Natural killer cell (primary cell): ENCODE measurements around the gene EDC4. TPM values are rescaled to one million over a fixed set of nuclear protein-coding genes. Genes with fewer than 3 reads are reported as not detected.

Experiments
- ATAC-seq, 3 donors: fragments of 150-1000 bp in 2 of 3; fragments of 200-7000 bp in 1 of 3; cut with Tn5 transposase; 1 replicate in 1 of 3; 2 replicates in 2 of 3; pipeline ENCODE4 v1.10.0; 2021; ENCODE audit warnings: mild to moderate bottlenecking in 2 of 3, moderate library complexity in 2 of 3
- DNase-seq, 2 donors: peaks; one replicate each; pipeline versions ENCODE4 v3.0.0 to v3.0.0-alpha.2; 2013 to 2021; ENCODE audit warnings: mixed read lengths in 1 of 2
- H3K27ac ChIP-seq: one replicate; pipeline ENCODE4 v1.5.1; 2013; ENCODE audit warnings: mild to moderate bottlenecking, low read length
- H3K27me3 ChIP-seq: one replicate; pipeline ENCODE4 v1.6.1; 2013; ENCODE audit warnings: low read length; ENCODE audit not compliant: control insufficient read depth, insufficient read depth
- H3K36me3 ChIP-seq: one replicate; pipeline ENCODE4 v1.6.1; 2013; ENCODE audit warnings: low read length; ENCODE audit not compliant: control insufficient read depth, insufficient read depth
- H3K4me1 ChIP-seq: one replicate; pipeline ENCODE4 v1.6.1; 2013; ENCODE audit warnings: low read length; ENCODE audit not compliant: control insufficient read depth, insufficient read depth
- H3K4me3 ChIP-seq: one replicate; pipeline ENCODE4 v1.5.1; 2013; ENCODE audit warnings: low read length
- H3K9me3 ChIP-seq: one replicate; pipeline ENCODE4 v1.6.1; 2013; ENCODE audit warnings: low read length; ENCODE audit not compliant: control insufficient read depth, insufficient read depth
- H3K27ac Mint-ChIP-seq, 2 donors: one replicate each; pipeline ENCODE4 v1.8.0; 2022; ENCODE audit warnings: mild to moderate bottlenecking in 2 of 2, mixed read lengths in 2 of 2, moderate library complexity in 1 of 2
- H3K27me3 Mint-ChIP-seq, 2 donors: one replicate each; pipeline ENCODE4 v1.8.0; 2022; ENCODE audit warnings: low read depth in 2 of 2, mixed read lengths in 2 of 2
- H3K36me3 Mint-ChIP-seq: one replicate; pipeline ENCODE4 v1.8.0; 2022; ENCODE audit warnings: mixed read lengths
- H3K4me1 Mint-ChIP-seq, 2 donors: one replicate each; pipeline ENCODE4 v1.8.0; 2022; ENCODE audit warnings: mixed read lengths in 2 of 2
- H3K4me3 Mint-ChIP-seq: one replicate; pipeline ENCODE4 v1.8.0; 2022; ENCODE audit warnings: mild to moderate bottlenecking, moderate library complexity, mixed read lengths
- H3K9me3 Mint-ChIP-seq, 2 donors: one replicate each; pipeline ENCODE4 v1.8.0; 2022; ENCODE audit warnings: mixed read lengths in 2 of 2
- CTCF ChIP-seq: fragments of 200-600 bp; IDR thresholded peaks from one replicate; pipeline ENCODE4 v1.8.0; 2022; ENCODE audit warnings: antibody characterized with exemption
- WGBS: methylation state at CpG from one replicate; pipeline ENCODE4 v1.1.7; 2013; ENCODE audit warnings: missing lambda C conversion rate; ENCODE audit not compliant: insufficient coverage; 5-methylcytosine and 5-hydroxymethylcytosine counted together
- intact Hi-C: fragments of 100-400 bp; cut with micrococcal nuclease; formaldehyde crosslinking; loops from one replicate; pipeline ENCODE4 v1.14.2; 2022
- total RNA-seq, 4 donors: library from RNA; stranded (reverse); fragments of 120-200 nt in 1 of 4; gene quantifications; one replicate each; pipeline versions ENCODE4 v1.2.3 to v1.2.4, GENCODE V29; 2013 to 2022

Gene EDC4
- total RNA-seq, 3 donors from 2014 or later (not counting 1 experiment from before 2014, with no cell fraction given) = 91.9 to 111 (median 105) TPM

GRCh38 chr16:67857547-67858233 lies 15.2 kb upstream of the EDC4 start:
- H3K9me3 ChIP-seq = no peaks in the 10 kb centered on the region
- H3K36me3 ChIP-seq = peaks cover 2% of the 10 kb centered on the region
- Mint-ChIP-seq H3K27ac (peak overlapping the region; percentile 79 to 85), H3K9me3 (no peaks in the 10 kb centered on the region), H3K27me3 (no peaks in the 10 kb centered on the region), H3K4me1 (peaks cover 37 to 42% of the 10 kb centered on the region in 2 donors), H3K36me3 (no peaks in the 10 kb centered on the region), H3K4me3 (no peak overlapping the region)
- peaks cover 22% of the 10 kb centered on the region for H3K4me1 ChIP-seq
- H3K27ac ChIP-seq = peak overlapping the region; percentile 44
- ATAC-seq (peak; percentile 69 to 79 (median 77)), DNase-seq (peak in 1 of 2 donors; percentile 58)
- no peak overlapping the region for H3K4me3 ChIP-seq
- TF ChIP-seq CTCF = no peak
- intact Hi-C loops = no loop called here
- WGBS = 69% methylated on average over 3 of the region's 3 CpGs
- H3K27me3 ChIP-seq = no peaks in the 10 kb centered on the region

- Mint-ChIP-seq H3K36me3 (no peaks in the 10 kb centered on the region), H3K9me3 (no peaks in the 10 kb centered on the region), H3K27ac (peak overlapping the region; percentile 79 to 85), H3K27me3 (no peaks in the 10 kb centered on the region), H3K4me3 (no peak overlapping the region), H3K4me1 (peaks cover 37 to 42% of the 10 kb centered on the region in 2 donors)
- Histone ChIP-seq H3K4me1 (peaks cover 22% of the 10 kb centered on the region), H3K27ac (peak overlapping the region; percentile 44), H3K9me3 (no peaks in the 10 kb centered on the region), H3K4me3 (no peak overlapping the region), H3K27me3 (no peaks in the 10 kb centered on the region), H3K36me3 (peaks cover 2% of the 10 kb centered on the region)
- ATAC-seq = peak; percentile 37 to 76 (median 58)
- peak in 1 of 2 donors; percentile 37 for DNase-seq
- intact Hi-C loops = no loop called here
- WGBS = 64% methylated on average over 4 of the region's 4 CpGs
- TF ChIP-seq CTCF = no peak
Measured at GRCh38 chr16:67858500-67858899, 14.4 kb upstream of the EDC4 start.

- no peak overlapping the region for H3K4me3 Mint-ChIP-seq
- H3K36me3 Mint-ChIP-seq = no peaks in the 10 kb centered on the region
- ATAC-seq (no peak), DNase-seq (no peak)
- H3K27ac Mint-ChIP-seq = peak overlapping the region in 1 of 2 donors; percentile 65
- Histone ChIP-seq H3K27me3 (no peaks in the 10 kb centered on the region), H3K36me3 (peaks cover 2% of the 10 kb centered on the region), H3K4me1 (peaks cover 22% of the 10 kb centered on the region), H3K27ac (no peak overlapping the region), H3K4me3 (no peak overlapping the region), H3K9me3 (no peaks in the 10 kb centered on the region)
- peaks cover 31 to 36% of the 10 kb centered on the region in 2 donors for H3K4me1 Mint-ChIP-seq
- no peaks in the 10 kb centered on the region for H3K9me3 Mint-ChIP-seq
- 95% methylated on average over 8 of the region's 8 CpGs for WGBS
- TF ChIP-seq CTCF = no peak
- intact Hi-C loops = no loop called here
- no peaks in the 10 kb centered on the region for H3K27me3 Mint-ChIP-seq
Measured at GRCh38 chr16:67860589-67861398, 12.1 kb upstream of the EDC4 start.
